Lower leg skin (tissue), 4 donors: Measurements from ENCODE around the gene CCR5AS.

Experiments used
- DNase-seq, 2 donors: peaks; one replicate each; pipeline ENCODE4 v3.0.0-alpha.2; 2019; ENCODE audit warnings: low spot score in 2 of 2
- H3K4me3 ChIP-seq: fragments of 200-600 bp; sonication (generic); 2 replicates; pipeline ENCODE4 v1.5.1; 2017; ENCODE audit warnings: mild to moderate bottlenecking, low read depth; ENCODE audit not compliant: poor library complexity, severe bottlenecking
- CTCF ChIP-seq, 3 donors: fragments of 450-650 bp; IDR thresholded peaks; one replicate each; pipeline ENCODE4 v1.5.1; 2016; ENCODE audit warnings: antibody characterized with exemption in 3 of 3, mild to moderate bottlenecking in 3 of 3, moderate library complexity in 2 of 3
- POLR2A ChIP-seq, 2 donors: fragments of 450-650 bp; IDR thresholded peaks; one replicate each; pipeline ENCODE4 v1.6.1; 2016 to 2017; ENCODE audit warnings: antibody characterized with exemption in 2 of 2, mild to moderate bottlenecking in 1 of 2, moderate library complexity in 1 of 2
- WGBS, 2 donors: methylation state at CpG; one replicate each; pipeline ENCODE4 v1.1.5; 2018; 5-methylcytosine and 5-hydroxymethylcytosine counted together
- intact Hi-C: fragments of 100-400 bp; cut with DNase I; formaldehyde crosslinking; loops from one replicate; pipeline ENCODE4 v1.15.0; 2023; ENCODE audit warnings: low total_unique reads

CCR5AS gene

DNA sequence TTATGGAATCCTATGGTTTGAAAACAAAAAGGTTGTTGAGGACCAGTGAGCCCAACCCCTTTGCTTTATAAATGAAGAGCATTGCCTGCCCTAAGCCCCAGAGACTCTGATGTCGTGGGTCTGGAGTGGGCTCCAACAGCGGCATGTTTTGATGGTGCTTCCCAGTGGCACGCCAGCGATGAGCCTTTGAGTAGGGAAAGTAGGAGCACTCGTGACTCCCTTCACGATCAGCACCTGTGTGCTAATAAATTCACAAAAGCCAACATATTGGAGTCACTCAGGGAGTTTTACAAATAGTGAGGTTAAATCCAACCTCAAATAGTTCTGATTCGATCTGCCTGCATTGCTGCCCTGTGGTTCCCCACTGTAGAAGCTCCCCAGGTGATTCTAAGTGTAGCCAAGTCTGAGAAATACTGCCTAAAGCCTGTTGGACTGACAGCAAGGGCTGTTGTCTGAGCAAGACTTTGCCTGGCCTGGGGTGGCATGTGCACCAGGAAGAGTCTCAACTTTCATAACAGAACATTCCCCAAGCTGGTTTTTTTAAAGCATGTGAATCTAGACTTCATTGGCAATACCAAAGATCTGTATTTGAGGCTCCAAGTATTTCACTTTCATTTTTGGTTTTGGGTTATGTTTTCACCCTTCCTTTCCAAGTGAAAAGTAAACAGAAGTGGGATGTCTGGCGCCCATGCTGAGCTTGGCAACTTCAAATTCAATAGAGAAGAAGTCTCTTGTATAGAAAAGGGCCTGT, 26.2 kb downstream of the CCR5AS start:
- H3K4me3 ChIP-seq, result no peak overlapping the region
- DNase-seq, result no peak
- TF ChIP-seq POLR2A (IDR thresholded peaks at IDR 0.05) (no peak), CTCF (IDR thresholded peaks at IDR 0.05) (no peak)
- 57% methylated on average over 8 of the region's 8 CpGs for WGBS, 2 donors
- intact Hi-C loops, result no loop called here

DNA sequence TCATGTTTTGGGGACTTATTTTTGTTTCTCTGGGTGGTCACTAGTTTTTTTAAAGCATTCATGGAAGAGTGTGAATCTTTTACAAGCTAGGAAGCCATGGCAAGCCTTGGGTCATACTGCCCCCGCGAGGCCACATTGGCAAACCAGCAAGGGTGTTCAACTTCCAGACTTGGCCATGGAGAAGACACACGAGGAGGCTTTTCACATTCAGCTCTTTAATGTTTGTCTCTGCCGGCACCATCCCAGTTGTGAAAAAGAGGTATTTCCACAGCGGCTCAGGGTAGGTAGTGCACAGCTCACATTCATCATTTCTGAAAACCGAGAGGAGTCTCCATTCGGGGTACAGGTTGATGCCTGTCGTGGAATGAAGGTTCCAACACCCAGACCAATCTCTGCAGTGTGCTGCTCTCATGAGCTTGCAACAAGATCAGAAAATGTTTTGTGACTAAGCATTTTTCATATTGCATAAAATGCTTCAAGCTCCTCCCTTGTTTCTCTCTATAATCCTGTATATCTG, 28.4 kb downstream of the CCR5AS start:
- TF ChIP-seq POLR2A (IDR thresholded peaks at IDR 0.05) (no peak), CTCF (IDR thresholded peaks at IDR 0.05) (no peak)
- peak; percentile 49 to 91 for DNase-seq
- WGBS, 2 donors, result 28 to 36% methylated on average over 8 of the region's 8 CpGs
- intact Hi-C loops, result loop anchor here (10.0 kb wide), 1 partner anchor 444 kb away; no protein-coding TSS in a partner anchor
- H3K4me3 ChIP-seq, result no peak overlapping the region

GRCh38 chr3:46375814-46376213, 31.1 kb downstream of the CCR5AS start:
- TF ChIP-seq POLR2A (IDR thresholded peaks at IDR 0.05), result no peak
- TF ChIP-seq CTCF (IDR thresholded peaks at IDR 0.05), result no peak
- no peak overlapping the region for H3K4me3 ChIP-seq
- intact Hi-C loops, result loop anchor here (10.0 kb wide), 1 partner anchor 441 kb away; no protein-coding TSS in a partner anchor
- 39 to 52% methylated on average over 2 of the region's 2 CpGs for WGBS, 2 donors
- DNase-seq, result no peak

DNA sequence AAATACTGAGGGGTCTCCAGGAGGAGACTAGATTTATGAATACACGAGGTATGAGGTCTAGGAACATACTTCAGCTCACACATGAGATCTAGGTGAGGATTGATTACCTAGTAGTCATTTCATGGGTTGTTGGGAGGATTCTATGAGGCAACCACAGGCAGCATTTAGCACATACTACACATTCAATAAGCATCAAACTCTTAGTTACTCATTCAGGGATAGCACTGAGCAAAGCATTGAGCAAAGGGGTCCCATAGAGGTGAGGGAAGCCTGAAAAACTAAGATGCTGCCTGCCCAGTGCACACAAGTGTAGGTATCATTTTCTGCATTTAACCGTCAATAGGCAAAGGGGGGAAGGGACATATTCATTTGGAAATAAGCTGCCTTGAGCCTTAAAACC, 31.6 kb downstream of the CCR5AS start:
- WGBS, 2 donors, result 84 to 87% methylated on average over 2 of the region's 2 CpGs
- H3K4me3 ChIP-seq, result no peak overlapping the region
- intact Hi-C loops, result loop anchor here (10.0 kb wide), 1 partner anchor 440 kb away; no protein-coding TSS in a partner anchor
- no peak for DNase-seq
- no peak for TF ChIP-seq CTCF (IDR thresholded peaks at IDR 0.05)
- no peak for TF ChIP-seq POLR2A (IDR thresholded peaks at IDR 0.05)

GRCh38 chr3:46374755-46375154, 32.1 kb downstream of the CCR5AS start:
- intact Hi-C loops, result loop anchor here (10.0 kb wide), 1 partner anchor 440 kb away; no protein-coding TSS in a partner anchor
- TF ChIP-seq CTCF (IDR thresholded peaks at IDR 0.05), result no peak
- TF ChIP-seq POLR2A (IDR thresholded peaks at IDR 0.05), result no peak
- no peak for DNase-seq
- 81 to 88% methylated on average over 3 of the region's 3 CpGs for WGBS, 2 donors
- H3K4me3 ChIP-seq, result no peak overlapping the region
